Measurements from ENCODE around the gene PLXNB3. TPM values are rescaled to one million over a fixed set of nuclear protein-coding genes. Genes with fewer than 3 reads are reported as not detected.
A peak's percentile ranks its signal among the peaks of the same experiment; 100 is the strongest.

The PLXNB3 gene
- total and polyA plus RNA-seq, 2 donors (not counting 1 experiment from before 2014, with no cell fraction given) = 1.9 to 4.3 TPM

- Histone ChIP-seq H4K20me1 (ENCODE audit: control insufficient read depth, extremely low read depth, insufficient read depth, low read length) (no peaks in the 10 kb centered on the region), H3K36me3 (ENCODE audit: control insufficient read depth, insufficient read depth, low read length) (no peaks in the 10 kb centered on the region), H2AFZ (ENCODE audit: low read length) (no peak overlapping the region), H3K4me3 (replicated peaks in 1 of 4; ENCODE audit: control extremely low read depth in 1 of 4, insufficient read depth in 1 of 4, low read depth in 3 of 4, low read length in 4 of 4) (no peak overlapping the region), H3K27me3 (ENCODE audit: control insufficient read depth, insufficient read depth, low read length) (no peaks in the 10 kb centered on the region), H3K79me2 (ENCODE audit: control insufficient read depth, insufficient read depth, low read length) (no peaks in the 10 kb centered on the region), H3K9ac (ENCODE audit: insufficient read depth, low read length) (no peak overlapping the region), H3K4me1 (ENCODE audit: control insufficient read depth, extremely low read depth, insufficient read depth, low read length) (no peaks in the 10 kb centered on the region), H3K4me2 (ENCODE audit: extremely low read depth, insufficient read depth, low read length) (no peak overlapping the region), H3K9me3 (ENCODE audit: control insufficient read depth, insufficient read depth, low read depth, low read length) (no peaks in the 10 kb centered on the region), H3K27ac (ENCODE audit: insufficient read depth, low read length) (no peak overlapping the region)
- no peak for DNase-seq (ENCODE audit: low read depth in 2 of 2)
- TF ChIP-seq, protein P1, sequence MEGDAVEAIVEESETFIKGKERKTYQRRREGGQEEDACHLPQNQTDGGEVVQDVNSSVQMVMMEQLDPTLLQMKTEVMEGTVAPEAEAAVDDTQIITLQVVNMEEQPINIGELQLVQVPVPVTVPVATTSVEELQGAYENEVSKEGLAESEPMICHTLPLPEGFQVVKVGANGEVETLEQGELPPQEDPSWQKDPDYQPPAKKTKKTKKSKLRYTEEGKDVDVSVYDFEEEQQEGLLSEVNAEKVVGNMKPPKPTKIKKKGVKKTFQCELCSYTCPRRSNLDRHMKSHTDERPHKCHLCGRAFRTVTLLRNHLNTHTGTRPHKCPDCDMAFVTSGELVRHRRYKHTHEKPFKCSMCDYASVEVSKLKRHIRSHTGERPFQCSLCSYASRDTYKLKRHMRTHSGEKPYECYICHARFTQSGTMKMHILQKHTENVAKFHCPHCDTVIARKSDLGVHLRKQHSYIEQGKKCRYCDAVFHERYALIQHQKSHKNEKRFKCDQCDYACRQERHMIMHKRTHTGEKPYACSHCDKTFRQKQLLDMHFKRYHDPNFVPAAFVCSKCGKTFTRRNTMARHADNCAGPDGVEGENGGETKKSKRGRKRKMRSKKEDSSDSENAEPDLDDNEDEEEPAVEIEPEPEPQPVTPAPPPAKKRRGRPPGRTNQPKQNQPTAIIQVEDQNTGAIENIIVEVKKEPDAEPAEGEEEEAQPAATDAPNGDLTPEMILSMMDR (conservative IDR thresholded peaks at IDR 0.05 in 1 of 2, IDR thresholded peaks at IDR 0.05 in 1 of 2; ENCODE audit: low read depth in 1 of 2, low read length in 2 of 2) = no peak
- no peak for TF ChIP-seq EZH2 (IDR thresholded peaks at IDR 0.05; ENCODE audit: low read length, missing control alignments)
Observed at GRCh38 chrX:153779891-153780677, 16.0 kb downstream of the PLXNB3 start.

GRCh38 chrX:153780678-153781427 is 16.8 kb downstream of the PLXNB3 start, which contains the start of gene SRPK3:
Gene SRPK3 (plus strand): TSS chrX:153781041. CDS start chrX:153781087, 46 bp downstream.
- Histone ChIP-seq H2AFZ (ENCODE audit: low read length) (no peak within 1 kb of the TSS), H3K27ac (ENCODE audit: insufficient read depth, low read length) (no peak within 1 kb of the TSS), H3K9me3 (ENCODE audit: control insufficient read depth, insufficient read depth, low read depth, low read length) (no peaks in the 10 kb centered on the region), H3K36me3 (ENCODE audit: control insufficient read depth, insufficient read depth, low read length) (peaks cover 2% of the 10 kb centered on the region), H3K27me3 (ENCODE audit: control insufficient read depth, insufficient read depth, low read length) (no peaks in the 10 kb centered on the region), H3K4me3 (replicated peaks in 1 of 4; ENCODE audit: control extremely low read depth in 1 of 4, insufficient read depth in 1 of 4, low read depth in 3 of 4, low read length in 4 of 4) (no peak within 1 kb of the TSS), H3K9ac (ENCODE audit: insufficient read depth, low read length) (no peak within 1 kb of the TSS), H3K4me2 (ENCODE audit: extremely low read depth, insufficient read depth, low read length) (no peak within 1 kb of the TSS), H4K20me1 (ENCODE audit: control insufficient read depth, extremely low read depth, insufficient read depth, low read length) (no peaks in the 10 kb centered on the region), H3K4me1 (ENCODE audit: control insufficient read depth, extremely low read depth, insufficient read depth, low read length) (no peaks in the 10 kb centered on the region), H3K79me2 (ENCODE audit: control insufficient read depth, insufficient read depth, low read length) (no peaks in the 10 kb centered on the region)
- TF ChIP-seq, protein P1 (conservative IDR thresholded peaks at IDR 0.05 in 1 of 2, IDR thresholded peaks at IDR 0.05 in 1 of 2; ENCODE audit: low read depth in 1 of 2, low read length in 2 of 2) = no peak
- no peak for TF ChIP-seq EZH2 (IDR thresholded peaks at IDR 0.05; ENCODE audit: low read length, missing control alignments)
- DNase-seq (ENCODE audit: low read depth in 2 of 2) = peak in 1 of 2 donors; percentile 27

GRCh38 chrX:153781428-153782047 is 17.5 kb downstream of the PLXNB3 start:
- no peak for DNase-seq (ENCODE audit: low read depth in 2 of 2)
- H3K27me3 ChIP-seq (ENCODE audit: control insufficient read depth, insufficient read depth, low read length) = no peaks in the 10 kb centered on the region
- H4K20me1 ChIP-seq (ENCODE audit: control insufficient read depth, extremely low read depth, insufficient read depth, low read length) = no peaks in the 10 kb centered on the region
- no peak overlapping the region for H2AFZ ChIP-seq (ENCODE audit: low read length)
- TF ChIP-seq, protein P1 (conservative IDR thresholded peaks at IDR 0.05 in 1 of 2, IDR thresholded peaks at IDR 0.05 in 1 of 2; ENCODE audit: low read depth in 1 of 2, low read length in 2 of 2) = no peak
- TF ChIP-seq EZH2 (IDR thresholded peaks at IDR 0.05; ENCODE audit: low read length, missing control alignments) = no peak
- H3K27ac ChIP-seq (ENCODE audit: insufficient read depth, low read length) = no peak overlapping the region
- no peak overlapping the region for H3K4me3 ChIP-seq (replicated peaks in 1 of 4; ENCODE audit: control extremely low read depth in 1 of 4, insufficient read depth in 1 of 4, low read depth in 3 of 4, low read length in 4 of 4)
- no peaks in the 10 kb centered on the region for H3K79me2 ChIP-seq (ENCODE audit: control insufficient read depth, insufficient read depth, low read length)
- no peak overlapping the region for H3K4me2 ChIP-seq (ENCODE audit: extremely low read depth, insufficient read depth, low read length)
- H3K9ac ChIP-seq (ENCODE audit: insufficient read depth, low read length) = no peak overlapping the region
- H3K36me3 ChIP-seq (ENCODE audit: control insufficient read depth, insufficient read depth, low read length) = peaks cover 2% of the 10 kb centered on the region
- no peaks in the 10 kb centered on the region for H3K4me1 ChIP-seq (ENCODE audit: control insufficient read depth, extremely low read depth, insufficient read depth, low read length)
- H3K9me3 ChIP-seq (ENCODE audit: control insufficient read depth, insufficient read depth, low read depth, low read length) = no peaks in the 10 kb centered on the region

Measured in fibroblast of lung (primary cell).